COLO668 (cell line): ENCODE results near the gene ULK1.
A peak's percentile ranks its signal among the peaks of the same experiment; 100 is the strongest.
"Not testable (repeated sequence)": the region's sequence is repeated elsewhere in the genome, so short reads cannot be mapped to it uniquely, and the experiment has no call there.

Experiments used
- DNase-seq: peaks from one replicate; lab custom pipeline; 2025; ENCODE audit not compliant: unreplicated experiment; lab: John Stamatoyannopoulos, UW

ULK1 gene

GRCh38 chr12:131941116-131941986 is 46.9 kb downstream of the ULK1 start:
- no peak for DNase-seq

DNA sequence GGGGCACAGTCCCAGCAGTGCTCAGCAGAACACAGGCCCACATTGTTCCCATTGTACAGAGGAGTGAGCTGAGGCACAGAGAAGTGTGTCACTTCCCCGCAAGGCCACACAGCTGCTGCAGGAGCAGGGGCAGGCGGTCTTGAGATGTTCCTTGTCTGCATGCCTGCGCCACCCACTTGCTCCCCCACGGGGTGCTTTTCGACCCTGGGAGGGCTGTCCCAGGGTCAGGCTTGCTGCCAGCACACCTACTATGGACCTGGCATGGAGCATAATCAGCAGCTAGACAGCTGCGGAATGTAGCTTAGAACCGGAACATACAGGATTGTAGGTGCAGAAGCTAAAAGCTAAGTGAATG is 47.5 kb downstream of the ULK1 start:
- DNase-seq = no peak

- no peak for DNase-seq
Observed at GRCh38 chr12:131942671-131943070, 48.2 kb downstream of the ULK1 start.

DNA sequence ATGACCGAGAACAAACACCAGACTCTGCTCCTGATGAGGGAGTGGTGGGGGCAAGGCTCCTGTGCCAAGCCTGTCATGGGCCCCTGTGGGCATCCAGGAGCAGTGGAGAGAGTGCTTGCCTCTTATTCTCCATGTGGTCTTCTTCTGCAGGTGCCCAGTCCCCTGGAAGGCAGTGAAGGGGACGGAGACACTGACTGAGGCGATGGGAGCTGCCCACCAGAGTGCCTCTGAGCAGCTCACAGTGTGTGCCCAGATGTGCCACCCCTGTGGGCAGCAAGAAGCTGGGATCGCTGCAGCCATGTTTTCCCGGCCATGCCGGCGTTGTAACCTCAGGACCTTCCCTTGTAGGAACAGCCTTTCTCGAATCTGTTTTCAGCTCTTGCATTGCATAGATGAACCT is 49.0 kb downstream of the ULK1 start:
- no peak for DNase-seq

- no peak for DNase-seq
Observed at GRCh38 chr12:131943876-131944275, 49.5 kb downstream of the ULK1 start.

- no peak for DNase-seq
Observed at GRCh38 chr12:131944601-131945251, 50.3 kb downstream of the ULK1 start.

DNA sequence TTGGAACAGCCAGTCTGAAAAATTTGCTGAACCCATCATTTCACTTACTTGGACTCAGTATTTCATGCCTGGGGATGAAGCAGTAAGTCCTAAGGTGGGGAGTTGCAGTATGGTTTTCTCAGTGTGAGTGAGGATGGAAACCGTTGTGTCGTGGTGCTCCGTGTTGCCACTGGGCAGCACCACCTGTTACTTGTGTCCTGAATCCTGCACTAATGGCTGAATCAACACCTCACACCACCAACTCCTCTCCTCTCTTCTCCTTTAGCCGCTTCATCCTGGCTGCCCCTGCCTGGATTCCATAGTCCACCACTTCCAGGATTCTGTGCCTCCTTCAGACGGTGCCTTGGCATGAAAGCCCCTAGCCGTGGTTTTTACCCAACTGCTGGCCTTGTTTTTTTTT is 52.3 kb downstream of the ULK1 start:
- DNase-seq = no peak

DNA sequence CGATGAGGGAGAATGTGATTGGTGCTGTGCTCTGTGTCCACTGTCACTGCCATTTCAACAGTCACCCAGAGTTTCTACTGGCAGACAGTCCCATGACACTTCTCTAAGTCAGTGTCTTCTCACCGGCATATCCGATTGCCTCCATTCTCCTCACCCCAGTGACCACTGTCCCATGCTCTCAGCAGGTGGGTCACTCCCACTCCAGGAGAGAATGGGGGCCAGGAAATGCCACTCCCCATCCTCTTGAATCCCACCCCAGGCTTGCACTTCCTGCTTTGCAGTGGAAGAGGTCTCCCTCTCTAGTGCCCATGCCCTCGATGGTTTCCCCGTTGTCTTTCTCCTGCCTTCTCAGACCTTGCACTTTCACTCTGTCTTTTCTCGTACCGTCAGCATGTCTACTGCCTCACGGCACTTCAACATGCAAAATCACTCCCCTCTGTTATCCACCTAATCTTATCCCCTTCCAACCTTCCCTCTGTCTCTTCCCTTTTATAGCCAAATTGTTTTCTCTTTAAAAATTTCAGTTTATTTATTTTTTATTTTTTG is 53.1 kb downstream of the ULK1 start:
- DNase-seq = no peak

DNA sequence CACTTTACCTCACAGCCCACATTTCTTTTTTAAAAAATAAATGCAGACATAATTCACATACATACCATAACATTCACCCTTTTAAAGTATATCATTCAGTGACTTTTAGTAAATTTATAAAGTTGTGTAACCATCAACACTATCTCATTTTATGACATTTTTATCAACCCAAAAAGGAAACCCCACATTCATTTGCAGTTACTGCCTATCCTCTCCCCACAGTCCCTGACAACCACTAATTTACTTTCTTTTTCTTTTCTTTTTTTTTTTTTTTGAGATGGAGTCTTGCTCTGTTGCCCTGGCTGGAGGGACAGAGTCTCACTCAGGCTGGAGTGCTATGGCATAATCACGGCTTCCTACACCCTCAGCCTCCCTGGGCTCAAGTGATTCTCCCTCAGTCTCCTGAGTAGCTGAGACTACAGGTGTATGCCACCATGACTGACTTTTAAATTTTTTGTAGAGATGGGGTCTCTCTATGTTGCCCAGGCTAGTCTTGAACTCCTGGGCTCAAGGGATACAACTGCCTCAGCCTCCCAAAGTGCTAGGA is 53.8 kb downstream of the ULK1 start:
- no peak for DNase-seq

DNA sequence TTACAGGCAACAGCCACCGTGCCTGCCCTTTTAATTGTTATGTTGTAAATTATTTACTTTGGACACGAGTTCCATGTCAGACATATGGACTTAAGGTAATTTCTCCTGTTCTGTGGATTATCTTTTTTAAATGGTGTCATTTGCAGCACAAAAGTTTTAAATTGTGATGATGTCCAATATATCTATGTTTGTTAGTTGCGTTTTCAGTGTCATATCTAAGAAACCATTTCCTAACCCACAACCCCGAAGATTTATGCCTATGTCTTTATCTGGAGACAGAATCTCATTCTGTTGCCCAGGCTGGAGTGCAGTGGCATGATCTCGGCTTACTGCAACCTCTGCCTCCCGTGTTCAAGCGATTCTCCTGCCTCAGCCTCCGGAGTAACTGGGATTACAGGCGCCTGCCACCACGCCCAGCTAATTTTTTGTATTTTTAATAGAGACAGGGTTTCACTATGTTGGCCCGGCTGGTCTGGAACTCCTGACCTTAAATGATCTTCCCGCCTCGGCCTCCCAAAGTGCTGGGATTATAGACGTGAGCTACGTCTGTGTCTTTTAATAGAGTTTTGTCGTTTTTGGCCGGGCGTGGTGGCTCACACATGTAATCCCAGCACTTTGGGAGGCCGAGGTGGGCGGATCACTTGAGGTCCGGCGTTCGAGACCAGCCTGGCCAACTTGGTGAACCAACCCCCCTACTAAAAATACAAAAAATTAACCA is 54.5 kb downstream of the ULK1 start:
- DNase-seq = not testable (repeated sequence)

DNA sequence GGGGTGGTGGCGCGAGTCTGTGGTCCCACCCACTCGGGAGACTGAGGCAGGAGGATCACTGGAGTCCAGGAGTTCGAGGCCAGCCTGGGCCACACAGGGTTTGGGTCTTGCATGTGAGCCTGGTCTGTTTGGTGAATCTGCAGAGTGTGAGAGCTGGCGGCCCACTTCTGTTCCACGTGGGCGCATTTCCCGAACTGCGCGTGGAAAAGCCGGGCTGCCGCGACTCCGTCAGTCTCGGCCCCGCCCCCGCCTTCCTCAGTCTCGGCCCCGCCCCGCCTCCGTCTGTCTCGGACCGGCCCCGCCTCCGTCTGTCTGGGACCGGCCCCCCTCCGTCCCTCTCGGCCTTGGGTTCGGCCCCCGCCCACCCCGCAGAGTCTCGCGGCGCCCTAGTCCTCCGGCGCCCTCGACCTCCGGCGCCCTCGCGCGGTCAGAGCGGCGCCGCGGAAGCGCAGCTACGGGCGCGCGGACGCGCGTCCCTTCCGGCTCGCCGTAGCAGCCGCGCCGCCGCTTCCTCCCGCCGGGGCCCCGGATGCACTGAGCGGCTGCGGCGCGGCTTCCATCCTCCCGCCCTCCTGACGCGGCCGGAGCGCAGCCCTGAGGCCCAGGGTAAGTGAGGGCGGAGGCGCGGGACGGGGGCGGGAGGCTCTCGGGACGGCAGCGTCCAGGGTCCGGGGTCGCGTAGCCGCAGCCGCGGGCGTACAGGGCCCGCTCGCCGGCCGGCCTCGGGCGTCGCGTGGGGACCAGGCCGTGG is 55.2 kb downstream of the ULK1 start, which contains the start of gene EP400:
Gene EP400, plus strand, starts transcription at position 512 of the 751 bp plus-strand sequence. CDS start 10,678 bp downstream, outside the sequence.
- peak; percentile 93 for DNase-seq

- peak; percentile 35 for DNase-seq
Observed at GRCh38 chr12:131950182-131950913, 55.9 kb downstream of the ULK1 start.

- DNase-seq = not testable (repeated sequence)
Observed at GRCh38 chr12:131953810-131954209, 59.4 kb downstream of the ULK1 start.

DNA sequence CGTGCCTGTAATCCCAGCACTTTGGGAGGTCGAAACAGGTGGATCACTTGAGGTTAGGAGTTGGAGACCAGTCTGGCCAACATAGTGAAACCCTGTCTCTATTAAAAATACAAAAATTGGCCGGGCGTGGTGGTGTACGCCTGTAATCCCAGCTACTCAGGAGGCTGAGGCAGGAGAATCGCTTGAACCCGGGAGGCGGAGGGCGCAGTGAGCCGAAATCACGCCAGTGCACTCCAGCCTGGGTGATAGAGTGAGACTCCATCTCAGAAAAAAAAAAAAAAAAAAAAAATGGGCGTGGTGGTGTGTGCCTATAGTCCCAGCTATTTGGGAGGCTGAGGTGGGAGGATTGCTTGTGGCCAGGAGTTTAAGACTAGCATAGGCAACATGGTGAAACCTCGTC is 60.0 kb downstream of the ULK1 start:
- not testable (repeated sequence) for DNase-seq

- no peak for DNase-seq
Observed at GRCh38 chr12:131959116-131959515, 64.7 kb downstream of the ULK1 start.

DNA sequence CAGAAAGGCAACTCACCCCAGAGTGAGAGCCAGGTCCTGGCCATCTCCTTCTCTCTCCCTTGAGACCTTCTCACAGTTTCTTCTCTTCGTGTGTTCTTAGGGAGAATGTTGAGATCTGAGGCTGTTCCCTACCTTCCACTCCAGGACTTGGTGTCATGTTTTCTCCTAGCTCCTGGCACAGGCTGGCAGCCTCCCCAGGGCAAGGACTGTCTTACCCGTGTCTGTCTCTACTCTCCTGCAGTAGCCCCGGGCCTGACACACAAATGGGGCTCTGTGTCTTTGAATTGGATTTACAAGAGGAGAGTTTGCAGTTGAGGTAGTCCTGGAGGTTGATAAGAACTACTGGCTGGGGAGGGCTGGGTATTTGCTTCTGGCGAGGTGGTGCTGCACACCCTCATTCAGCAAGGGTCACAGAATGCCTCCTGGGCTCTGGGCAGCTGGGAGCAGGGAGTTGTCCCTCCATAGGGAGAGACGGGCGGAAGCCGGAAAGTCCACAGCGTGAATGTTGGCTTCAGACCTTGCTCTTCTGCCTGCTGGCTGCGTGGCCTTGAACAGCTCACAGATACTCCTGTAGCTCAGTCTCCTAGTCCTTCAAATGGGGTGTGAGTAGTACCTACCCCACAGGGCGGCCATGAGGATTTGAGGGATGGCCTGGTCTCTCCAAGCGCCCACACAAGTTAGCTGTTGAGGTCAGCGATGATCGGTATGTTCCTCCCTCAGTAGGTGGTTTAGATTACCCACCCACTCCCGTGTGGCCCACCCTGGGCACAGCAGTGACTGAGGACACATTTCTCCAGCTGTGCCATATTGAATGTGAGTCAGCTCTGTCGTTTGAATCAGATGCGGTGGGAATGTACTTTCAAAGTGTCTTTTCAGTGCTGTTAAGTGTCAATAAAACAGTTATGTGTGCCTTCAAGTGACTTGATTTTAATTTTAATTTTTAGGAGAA is 65.5 kb downstream of the ULK1 start:
- DNase-seq = no peak

DNA sequence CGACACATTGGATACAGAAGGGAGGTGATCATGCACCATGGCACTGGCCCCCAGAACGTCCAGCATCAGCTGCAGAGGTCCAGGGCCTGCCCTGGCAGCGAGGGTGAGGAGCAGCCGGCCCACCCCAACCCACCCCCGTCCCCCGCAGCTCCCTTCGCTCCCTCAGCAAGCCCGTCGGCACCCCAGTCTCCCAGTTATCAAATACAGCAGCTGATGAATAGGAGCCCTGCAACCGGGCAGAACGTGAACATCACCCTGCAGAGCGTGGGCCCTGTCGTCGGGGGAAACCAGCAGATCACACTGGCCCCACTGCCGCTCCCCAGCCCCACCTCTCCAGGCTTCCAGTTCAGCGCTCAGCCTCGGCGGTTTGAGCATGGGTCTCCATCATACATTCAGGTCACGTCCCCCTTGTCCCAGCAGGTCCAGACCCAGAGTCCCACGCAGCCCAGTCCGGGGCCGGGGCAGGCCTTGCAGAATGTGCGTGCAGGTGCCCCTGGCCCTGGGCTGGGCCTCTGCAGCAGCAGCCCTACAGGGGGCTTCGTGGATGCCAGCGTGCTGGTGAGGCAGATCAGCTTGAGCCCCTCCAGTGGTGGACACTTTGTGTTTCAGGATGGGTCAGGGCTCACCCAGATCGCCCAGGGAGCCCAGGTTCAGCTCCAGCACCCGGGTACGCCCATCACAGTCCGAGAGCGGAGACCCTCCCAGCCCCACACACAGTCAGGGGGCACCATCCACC is 66.3 kb downstream of the ULK1 start:
- DNase-seq = not testable (repeated sequence)

DNA sequence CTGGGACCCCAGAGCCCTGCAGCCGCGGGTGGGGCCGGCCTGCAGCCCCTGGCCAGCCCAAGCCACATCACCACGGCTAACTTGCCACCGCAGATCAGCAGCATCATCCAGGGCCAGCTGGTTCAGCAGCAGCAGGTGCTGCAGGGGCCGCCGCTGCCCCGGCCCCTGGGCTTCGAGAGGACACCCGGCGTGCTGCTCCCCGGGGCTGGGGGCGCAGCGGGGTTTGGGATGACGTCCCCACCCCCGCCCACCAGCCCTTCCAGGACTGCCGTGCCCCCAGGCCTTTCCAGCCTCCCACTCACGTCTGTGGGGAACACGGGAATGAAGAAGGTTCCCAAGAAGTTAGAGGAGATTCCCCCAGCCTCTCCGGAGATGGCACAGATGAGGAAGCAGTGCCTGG is 66.9 kb downstream of the ULK1 start:
- DNase-seq = not testable (repeated sequence)
